GM18909 (cell line): ENCODE measurements around the gene GTF2A1L.
"Not testable (repeated sequence)": the region's sequence is repeated elsewhere in the genome, so short reads cannot be mapped to it uniquely, and the experiment has no call there.

Experiments used
- ATAC-seq: cut with Tn5 transposase; IDR thresholded peaks from one replicate; pipeline ENCODE4 v1.9.1; 2021; ENCODE audit warnings: mild to moderate bottlenecking; ENCODE audit not compliant: unreplicated experiment, poor library complexity

The GTF2A1L gene

DNA sequence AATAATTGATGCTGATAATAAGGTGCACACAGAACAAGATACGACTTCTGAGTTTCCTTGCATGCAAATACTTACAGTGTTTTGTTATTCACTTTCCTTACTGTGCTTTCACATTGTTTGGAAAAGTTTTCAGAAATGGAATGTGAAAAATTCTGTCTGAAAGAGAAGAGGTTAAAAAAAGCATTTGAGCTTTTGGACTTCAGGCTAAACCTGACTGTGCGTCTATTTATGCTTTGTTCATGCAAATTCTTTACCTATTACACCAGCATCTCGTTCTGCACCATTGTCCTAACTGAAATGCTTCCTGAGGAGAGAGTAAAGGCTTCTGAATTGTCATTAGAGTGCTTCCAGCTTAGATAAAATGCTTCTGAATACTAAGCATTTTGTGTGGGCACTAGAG lies 76.5 kb downstream of the GTF2A1L start:
- ATAC-seq: no peak

DNA sequence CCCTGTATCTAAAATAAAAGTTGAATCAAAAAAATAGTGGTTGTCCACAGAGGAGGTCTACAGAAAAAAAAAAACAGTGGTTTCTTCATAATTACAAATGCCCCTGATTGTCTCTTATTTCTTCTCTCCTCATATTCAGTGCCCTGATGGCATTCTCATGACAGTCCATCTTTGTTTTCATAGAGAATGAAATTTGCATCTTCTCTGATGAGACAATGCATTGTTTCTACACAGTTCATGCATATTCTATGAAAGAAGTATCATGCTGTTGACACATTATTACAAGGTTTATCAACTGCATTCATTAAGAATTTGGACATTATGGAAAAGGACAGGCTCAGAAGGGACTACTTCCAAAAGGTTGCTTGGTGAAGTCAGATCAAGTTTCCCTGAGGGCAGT lies 78.3 kb downstream of the GTF2A1L start:
- no peak for ATAC-seq

DNA sequence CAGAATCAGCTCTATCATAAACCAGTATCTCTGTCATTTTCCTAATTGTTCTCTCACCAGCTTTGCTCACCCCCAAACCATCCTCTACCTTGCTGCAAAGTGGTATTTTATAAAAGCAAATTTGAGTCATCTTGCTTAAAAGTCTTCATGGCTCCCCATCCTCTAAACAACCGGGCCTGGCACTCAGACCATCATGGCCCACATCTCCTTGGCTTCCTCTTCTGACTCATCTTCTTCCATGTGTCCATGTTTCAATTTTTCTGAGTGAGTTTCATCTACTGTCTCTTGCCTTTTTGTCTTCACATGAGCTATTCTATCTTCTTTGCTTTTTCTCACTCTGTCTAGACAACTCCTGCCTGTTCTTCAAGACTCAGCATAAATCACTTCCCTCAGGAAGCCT lies 79.2 kb downstream of the GTF2A1L start:
- no peak for ATAC-seq

DNA sequence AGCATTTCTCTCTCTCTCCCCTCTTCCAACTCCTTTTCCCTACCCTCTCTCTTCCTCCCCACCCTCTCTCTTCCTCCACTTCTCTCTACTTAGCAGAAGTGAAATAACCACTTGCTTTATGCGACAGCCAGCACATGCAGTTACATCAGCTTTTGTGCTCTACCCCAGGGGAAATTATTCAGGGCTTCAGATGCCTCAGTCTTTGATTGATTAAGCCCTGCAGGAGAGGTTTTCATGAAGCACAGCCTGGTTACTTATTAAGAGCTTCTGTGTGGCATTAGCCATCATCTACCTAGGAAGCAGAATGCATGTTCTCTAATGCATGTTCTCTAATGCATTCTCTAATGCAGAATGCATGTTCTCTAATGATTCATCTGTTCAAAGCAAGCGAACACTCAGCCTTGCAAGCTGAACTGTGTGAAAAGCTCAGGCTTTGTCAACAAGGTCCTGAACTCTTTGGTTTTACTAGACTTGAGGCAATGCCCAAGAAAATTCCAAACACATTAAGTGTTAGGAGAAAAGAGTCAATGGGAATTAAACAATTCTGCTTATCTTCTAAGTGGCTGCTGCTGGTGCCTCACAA lies 81.8 kb downstream of the GTF2A1L start:
- no peak for ATAC-seq

DNA sequence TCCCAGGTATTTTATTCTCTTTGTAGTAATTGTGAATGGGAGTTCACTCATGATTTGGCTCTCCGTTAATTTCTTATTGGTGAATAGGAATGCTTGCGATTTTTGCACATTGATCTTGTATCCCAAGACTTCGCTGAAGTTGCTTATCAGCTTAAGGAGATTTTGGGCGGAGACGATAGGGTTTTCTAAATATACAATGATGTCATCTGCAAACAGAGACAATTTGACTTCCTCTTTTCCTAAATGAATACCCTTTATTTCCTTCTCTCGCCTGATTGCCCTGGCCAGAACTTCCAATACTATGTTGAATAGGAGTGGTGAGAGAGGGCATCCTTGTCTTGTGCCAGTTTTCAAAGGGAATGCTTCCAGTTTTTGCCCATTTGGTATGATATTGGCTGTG lies 86.0 kb downstream of the GTF2A1L start:
- not testable (repeated sequence) for ATAC-seq

DNA sequence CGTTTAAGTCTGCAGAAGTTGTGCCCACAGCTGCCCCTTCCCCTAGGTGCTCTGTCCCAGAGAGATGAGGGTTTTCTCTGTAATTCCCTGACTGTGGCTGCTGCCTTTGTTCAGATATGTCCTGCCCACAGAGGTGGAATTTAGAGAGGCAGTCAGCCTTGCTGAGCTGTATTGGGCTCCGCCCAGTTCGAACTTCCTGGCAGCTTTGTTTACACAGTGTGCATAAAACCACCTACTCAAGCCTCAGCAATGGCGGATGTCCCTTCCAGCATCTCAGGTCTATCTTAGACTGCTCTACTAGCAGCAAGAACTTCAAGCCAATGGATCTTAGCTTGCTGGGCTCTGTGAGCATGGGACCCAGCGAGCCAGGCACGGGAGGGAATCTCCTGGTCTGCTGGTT lies 89.8 kb downstream of the GTF2A1L start:
- no peak for ATAC-seq

DNA sequence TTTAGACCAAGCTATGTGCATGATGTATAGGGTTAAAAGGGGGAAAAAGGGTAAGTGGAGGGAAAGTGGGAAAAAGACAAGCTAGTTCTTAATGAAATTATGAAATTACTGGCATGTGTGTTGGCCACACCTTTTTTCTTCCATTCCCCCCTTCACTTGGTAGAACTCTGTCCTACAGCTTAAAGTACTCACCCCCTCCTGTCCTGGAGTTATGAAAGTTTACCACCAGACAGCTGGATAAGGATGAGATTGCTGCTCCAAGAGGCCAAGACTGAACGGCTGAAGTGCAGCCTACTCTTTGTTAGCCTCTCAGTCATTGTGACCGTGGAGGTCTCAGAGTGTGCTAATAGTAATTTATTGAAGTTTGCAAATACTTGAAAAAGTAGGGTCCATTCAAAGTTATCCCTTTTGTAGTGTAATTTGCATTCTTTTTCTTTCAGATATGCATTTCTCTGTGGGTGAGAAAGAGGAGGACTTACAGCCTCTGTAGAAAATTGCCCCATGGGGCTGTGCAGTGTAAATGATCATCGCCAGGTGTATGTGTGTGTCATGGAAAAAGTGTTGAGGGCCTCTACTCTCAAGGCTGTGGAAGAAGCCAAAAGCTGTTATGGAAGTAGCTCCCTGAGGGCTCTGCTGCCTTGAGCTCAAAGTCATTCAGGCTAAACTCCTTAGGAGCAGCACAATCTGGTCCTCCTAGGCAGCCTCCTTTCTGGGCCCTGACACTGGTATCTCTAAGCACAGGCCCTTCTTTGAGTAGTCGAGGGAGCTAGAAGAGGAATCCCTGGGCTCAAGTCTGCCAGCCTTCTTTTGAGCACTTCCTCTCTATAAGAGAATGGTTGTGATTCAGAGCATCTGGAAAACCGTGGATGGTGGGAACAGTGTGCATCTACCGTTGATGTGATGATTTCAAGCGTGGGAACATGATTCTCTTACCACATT lies 91.7 kb downstream of the GTF2A1L start:
- no peak for ATAC-seq

DNA sequence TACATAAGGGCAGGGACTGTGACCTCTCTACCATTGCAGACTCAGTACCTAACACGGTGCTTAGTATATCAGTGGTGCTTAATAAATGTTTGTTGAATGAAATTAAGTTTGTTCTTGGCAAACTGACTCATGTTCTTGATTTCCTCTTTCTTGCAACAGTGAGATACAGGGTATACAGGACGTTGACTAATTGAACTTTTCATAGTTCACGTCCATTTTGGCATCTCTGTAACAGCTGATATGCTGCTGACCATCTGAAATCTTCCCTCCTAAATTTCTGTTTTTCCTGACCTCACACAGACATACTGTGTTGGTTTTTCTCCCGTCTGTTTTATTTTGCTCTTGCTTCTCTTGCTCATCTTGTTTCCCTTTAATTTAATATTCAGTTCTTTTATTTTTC lies 93.7 kb downstream of the GTF2A1L start:
- ATAC-seq: no peak

DNA sequence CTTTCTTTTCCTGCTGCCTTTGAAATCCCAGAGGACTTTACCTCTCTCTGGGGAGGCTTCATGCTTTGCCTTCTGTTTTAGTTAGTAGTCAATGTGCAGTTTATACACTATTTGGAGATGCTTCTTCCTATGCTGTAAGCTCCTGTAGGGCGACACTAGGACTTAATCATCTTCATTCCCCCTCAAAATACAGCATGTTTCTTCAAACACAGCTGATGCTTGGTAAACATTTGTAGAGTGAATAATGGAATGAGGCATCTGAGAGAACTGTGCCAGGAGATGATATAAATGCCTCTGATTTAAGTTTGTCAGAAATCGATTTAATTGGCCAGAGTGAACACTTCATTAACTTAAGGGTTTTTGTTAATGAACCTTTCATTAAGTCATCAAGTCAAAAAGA lies 94.5 kb downstream of the GTF2A1L start:
- ATAC-seq: no peak

DNA sequence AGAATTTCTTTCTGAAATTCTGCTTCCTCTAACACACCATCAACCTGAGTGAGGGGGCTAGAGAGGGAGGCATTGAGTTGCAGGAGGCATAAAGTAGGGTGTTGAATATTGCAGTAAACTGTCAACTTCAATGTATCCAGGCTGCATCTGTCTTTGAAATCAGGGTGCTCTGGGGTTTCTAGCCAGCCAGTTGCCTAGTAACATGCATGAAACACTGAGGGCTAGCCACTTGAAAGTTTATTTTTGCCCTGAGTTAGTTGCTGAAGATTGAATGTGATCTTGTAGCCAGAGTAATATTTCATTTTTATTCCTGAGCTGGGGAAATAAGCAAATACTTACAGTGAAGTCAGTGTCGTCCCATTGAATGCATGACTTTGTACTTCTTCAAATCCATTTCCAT lies 96.0 kb downstream of the GTF2A1L start:
- no peak for ATAC-seq

DNA sequence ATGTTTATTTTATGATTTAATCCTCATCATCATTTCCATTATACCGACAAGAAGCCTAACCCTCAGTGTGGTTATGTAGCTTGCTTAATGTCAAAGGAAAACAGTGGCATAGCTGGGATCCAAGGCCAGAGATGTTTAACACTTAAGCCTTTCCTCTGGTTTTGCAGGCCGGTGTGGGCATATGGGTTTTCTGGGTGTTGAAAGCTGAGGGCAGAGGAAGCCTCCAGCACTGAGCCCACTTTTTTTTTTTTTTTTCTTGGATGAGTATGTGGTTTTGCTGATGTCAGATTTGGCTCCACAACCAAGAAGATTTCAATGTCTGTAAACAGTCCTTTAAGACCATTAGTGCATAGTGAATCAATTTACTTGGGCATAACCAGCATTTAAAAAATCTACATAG lies 96.6 kb downstream of the GTF2A1L start:
- ATAC-seq: no peak

DNA sequence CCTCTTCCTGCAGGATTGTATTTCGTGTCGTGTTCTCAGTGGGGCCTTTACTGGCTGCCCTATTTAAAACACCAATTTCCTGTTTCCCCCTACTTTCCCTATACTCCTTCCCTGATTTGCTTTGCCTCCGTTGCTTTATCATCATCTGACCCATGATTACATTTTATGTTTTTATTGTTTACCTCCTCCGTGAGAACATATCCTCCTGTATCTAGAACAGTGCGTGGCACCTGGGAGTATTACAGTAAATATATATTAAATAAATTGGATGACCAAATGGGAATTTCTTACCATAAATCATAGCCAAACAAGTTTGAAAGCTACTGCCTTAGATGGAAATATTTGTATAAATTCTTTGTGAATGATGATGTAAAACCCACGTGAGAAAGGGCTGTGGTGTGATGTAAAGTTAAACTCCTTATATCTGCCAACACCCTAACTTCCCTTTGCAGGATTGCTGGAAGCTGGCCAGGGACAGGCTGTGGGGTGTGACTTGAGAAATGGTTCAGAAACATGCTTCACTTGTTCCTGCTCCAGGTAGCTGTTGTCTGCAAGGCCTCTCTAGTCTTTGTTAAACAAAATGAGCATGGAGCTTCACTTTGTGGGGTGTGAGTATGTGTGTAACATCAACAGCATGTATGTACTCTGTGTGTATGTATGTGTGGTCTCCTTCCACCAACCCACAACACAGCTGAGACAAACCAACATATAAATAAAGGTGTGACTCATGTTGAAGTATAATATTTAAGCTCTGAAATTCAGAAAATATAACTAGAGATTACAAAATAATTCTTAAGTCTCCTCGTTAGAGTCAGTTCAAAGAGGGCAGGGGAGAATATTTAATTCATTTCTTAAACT lies 97.6 kb downstream of the GTF2A1L start:
- no peak for ATAC-seq

DNA sequence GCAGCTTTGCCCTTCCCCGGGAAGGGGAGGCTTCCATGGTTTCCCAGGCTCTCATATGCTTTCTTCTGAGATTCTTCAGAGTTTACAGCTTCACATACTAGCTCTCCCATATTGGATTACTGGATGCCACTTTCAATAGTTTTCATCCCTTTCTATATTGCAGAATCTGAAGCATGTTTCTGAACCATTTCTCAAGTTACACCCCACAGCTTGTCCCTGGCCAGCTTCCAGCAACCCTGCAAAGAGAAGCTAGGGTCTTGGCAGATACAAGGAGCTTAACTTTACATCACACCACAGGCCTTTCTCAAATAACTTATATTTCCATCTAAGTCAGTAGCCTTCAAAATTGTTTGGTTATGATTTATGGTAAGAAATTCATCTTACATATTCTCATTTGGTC lies 98.3 kb downstream of the GTF2A1L start:
- no peak for ATAC-seq

DNA sequence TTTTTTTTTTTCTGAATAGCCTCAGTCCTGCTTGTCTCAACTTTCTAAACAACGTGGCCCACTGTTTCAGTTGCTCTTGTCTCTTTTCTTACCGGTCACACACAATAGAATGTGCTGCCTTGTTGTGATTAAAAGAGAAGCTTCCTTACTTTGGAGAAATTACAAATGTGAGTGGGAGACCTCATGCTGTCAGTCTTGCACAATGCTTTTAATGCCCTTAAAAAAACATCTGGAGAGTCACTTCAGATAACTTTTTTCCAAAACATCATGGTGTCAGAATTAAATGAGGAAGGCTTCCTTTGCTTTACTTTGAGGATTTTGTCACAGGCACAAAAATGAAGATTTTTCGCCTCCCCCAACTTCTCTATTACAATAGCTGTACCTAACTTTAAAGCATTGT lies 100.2 kb downstream of the GTF2A1L start:
- ATAC-seq: no peak

DNA sequence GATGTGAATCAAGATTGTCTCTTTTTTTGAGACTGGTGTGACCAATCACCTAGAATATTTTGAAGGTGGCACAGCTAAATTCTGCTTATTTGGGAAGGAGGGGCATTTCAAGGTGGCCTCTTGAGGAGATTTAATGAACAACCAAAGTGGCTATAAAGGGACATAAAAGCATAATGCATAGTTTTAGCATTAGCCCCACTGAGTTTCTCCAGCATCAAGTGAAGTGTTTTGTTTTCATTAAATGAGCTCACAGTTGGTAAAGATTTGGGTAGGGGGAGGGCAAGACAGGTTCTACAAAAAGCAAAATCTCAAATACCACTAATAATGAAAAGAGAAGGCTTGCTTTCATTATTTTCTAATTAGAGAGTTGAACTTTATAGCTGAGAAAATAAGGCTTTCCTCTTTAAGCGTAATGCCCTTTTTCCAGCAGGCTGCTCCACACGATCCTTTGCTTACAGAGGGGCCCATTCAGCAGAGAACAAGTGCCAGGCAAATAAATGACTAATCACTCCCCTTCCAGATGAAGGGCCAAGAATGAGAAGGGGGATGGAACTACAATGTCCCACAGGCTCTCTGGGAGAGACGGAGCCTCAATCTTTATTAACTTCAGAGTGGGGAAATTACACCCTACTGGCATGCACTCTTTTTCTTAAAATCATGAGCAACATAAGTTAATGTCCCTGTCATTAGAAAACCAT lies 102.0 kb downstream of the GTF2A1L start:
- no peak for ATAC-seq

DNA sequence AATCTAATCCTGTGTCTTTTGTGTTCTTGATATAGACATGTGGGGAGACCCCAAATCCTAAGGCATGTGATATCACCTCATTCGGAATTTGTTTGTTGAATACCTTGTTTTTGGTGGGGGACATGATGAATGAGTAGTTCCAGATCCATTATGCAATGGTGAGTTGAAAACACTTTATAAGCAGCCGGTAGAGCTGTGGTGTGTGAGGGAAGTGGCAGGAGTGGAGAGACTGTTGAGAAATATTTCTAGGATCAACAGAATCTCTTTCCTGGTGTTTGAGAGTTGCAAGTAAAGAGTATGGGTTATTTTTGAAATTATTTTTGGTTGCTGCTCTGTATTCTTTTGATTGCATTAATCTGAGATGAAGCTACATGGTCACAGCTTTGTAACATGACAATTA lies 103.5 kb downstream of the GTF2A1L start:
- ATAC-seq: no peak

DNA sequence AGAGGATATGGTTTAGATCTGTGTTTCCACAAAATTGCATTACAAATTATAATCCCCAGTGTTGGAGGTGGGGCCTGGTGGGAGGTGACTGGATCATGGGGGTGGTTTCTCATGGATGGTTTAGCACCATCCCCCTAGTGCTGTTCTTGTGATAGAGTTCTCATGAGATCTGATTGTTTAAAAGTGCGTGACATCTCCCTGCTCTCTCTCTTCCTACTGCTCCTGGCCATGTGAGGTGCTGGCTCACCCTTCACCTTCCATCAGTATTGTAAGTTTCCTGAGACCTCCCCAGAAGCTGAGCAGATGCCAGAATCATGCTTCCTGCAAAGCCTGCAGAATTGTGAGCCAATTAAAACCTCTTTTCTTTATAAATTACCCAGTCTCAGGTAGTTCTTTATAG lies 104.7 kb downstream of the GTF2A1L start:
- no peak for ATAC-seq

DNA sequence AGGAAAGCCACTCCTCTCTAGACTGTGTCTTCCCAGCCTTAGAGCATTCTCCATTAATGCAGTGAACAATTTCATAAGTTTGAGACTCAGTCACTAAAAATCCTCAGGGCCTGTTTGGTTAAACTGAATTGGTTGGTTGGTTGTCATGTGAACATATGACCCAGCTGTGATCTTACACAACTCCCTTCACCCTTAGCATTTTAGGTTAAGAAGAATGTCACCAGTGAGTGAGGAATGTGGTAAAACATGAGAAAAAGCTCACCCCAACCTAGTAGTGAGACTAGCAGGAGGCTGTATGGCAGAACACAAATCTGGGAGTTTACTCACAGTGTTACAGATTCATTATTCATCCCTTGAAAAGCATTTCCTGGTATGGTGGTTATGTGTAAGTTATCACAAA lies 105.5 kb downstream of the GTF2A1L start:
- no peak for ATAC-seq

DNA sequence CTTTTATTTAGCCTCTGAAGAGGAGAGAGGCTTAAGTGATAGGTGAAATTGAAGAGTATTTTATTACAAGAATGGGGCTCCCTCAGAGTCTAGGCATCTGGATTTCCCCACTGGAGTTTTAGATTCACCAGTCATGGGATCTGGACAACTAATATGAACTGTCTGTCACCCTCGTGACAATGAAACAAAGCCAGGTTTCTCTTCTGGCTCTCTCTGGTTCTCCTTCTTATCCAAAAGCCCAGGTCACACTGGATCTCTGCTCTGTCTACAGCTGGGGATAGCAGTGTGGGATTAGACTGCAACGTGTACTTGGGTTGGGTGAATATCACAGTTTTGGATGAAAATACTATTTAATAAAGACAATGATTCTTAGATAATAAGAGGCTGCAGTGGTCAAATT lies 106.6 kb downstream of the GTF2A1L start:
- no peak for ATAC-seq

DNA sequence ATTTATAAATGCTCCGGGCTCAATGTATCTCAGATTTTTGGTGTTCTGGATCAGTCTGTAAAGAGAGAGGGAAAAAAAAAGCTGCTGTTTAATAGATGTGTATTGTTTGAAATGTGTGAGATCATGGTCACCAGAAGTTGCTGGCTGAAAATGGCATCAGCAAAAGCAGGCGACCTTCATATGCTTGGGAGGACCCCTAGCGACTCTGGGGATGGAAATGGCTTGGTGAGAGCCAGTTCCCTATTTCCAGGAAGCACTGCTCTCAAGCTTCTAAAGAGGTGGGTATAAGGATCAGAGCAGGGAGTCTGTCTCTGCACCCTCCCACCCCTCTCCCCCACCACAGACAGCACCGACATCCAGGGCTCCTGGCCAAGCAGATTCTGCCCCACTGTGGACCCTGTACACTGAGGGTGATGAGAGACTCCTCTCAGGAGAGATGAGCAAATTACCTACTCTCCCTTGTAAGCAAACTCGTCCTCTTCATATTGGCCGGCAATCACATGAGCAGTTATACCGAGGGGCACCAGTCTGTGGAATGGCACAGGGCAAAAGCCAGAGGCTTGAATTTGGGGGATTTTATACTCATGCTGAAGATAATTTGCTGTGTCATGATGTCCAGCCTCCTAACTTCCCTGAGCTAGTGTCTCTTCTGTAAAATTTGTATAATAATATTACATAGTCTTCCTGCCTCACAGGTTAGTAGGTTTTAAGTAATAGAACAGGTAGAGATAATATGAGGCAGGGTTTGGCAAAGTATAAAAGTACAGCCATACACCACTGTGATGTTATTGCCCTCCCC lies 108.2 kb downstream of the GTF2A1L start:
- ATAC-seq: no peak
